PC-9 (cell line): ENCODE data around the gene NDUFV3. TPM values are rescaled to one million over a fixed set of nuclear protein-coding genes. Genes with fewer than 3 reads are reported as not detected.

Experiments
- BruUV-seq: library from RNA; stranded (reverse); fragments of 400-500 nt; replicated peaks from 2 replicates; lab custom pipeline; 2021; lab: Mats Ljungman, UMichigan
- CTCF ChIA-PET: fragments of 300-600 bp; sonication (Branson Sonifier 250); formaldehyde crosslinking; loops from one replicate; lab custom pipeline; 2022; ENCODE audit warnings: antibody characterized with exemption; lab: Charles Lee
- POLR2A ChIA-PET: fragments of 300-600 bp; sonication (Branson Sonifier 250); formaldehyde crosslinking; loops from one replicate; lab custom pipeline; 2022; ENCODE audit warnings: antibody characterized with exemption; ENCODE audit not compliant: unreplicated experiment; lab: Charles Lee
- DNase-seq, 2 experiments: peaks; one replicate each; pipeline versions ENCODE4 v3.0.0 to v3.0.0-alpha.2; 2015 to 2022; ENCODE audit warnings: mixed read lengths in 1 of 2
- H2AFZ ChIP-seq: fragments of 200-600 bp; sonication (generic); 2 replicates; pipeline ENCODE4 v1.8.1; 2017; ENCODE audit warnings: antibody characterized with exemption
- H3F3A ChIP-seq: fragments of 200-600 bp; sonication (generic); 2 replicates; pipeline ENCODE4 v1.8.1; 2017; ENCODE audit warnings: antibody characterized with exemption, mild to moderate bottlenecking, low read depth; ENCODE audit not compliant: insufficient read depth
- H3K27ac ChIP-seq: fragments of 200-600 bp; sonication (generic); 2 replicates; pipeline ENCODE4 v1.6.1; 2016; ENCODE audit warnings: mixed run types
- H3K27me3 ChIP-seq: fragments of 200-600 bp; sonication (generic); 2 replicates; pipeline ENCODE4 v1.6.1; 2016; ENCODE audit warnings: low read depth, mixed run types; ENCODE audit not compliant: insufficient read depth
- H3K36me3 ChIP-seq: fragments of 200-600 bp; sonication (generic); 2 replicates; pipeline ENCODE4 v1.6.1; 2016; ENCODE audit warnings: low read depth, mixed run types
- H3K4me1 ChIP-seq: fragments of 200-600 bp; sonication (generic); replicated peaks from 2 replicates; pipeline ENCODE4 v1.6.1; 2016; ENCODE audit warnings: mixed run types; ENCODE audit not compliant: insufficient read depth
- H3K4me2 ChIP-seq: fragments of 200-600 bp; sonication (generic); 2 replicates; pipeline ENCODE4 v1.6.1; 2017; ENCODE audit warnings: mixed run types
- H3K4me3 ChIP-seq: fragments of 200-600 bp; sonication (generic); 2 replicates; pipeline ENCODE4 v1.6.1; 2016; ENCODE audit warnings: mixed run types
- H3K79me2 ChIP-seq: fragments of 200-600 bp; sonication (generic); 2 replicates; pipeline ENCODE4 v1.6.1; 2017; ENCODE audit warnings: low read depth, mixed run types
- H3K9me2 ChIP-seq: fragments of 200-600 bp; sonication (generic); 2 replicates; pipeline ENCODE4 v1.8.1; 2017; ENCODE audit warnings: mild to moderate bottlenecking; ENCODE audit not compliant: insufficient read depth
- H3K9me3 ChIP-seq: fragments of 200-600 bp; sonication (generic); 2 replicates; pipeline ENCODE4 v1.8.1; 2016; ENCODE audit warnings: low read depth; ENCODE audit not compliant: insufficient read depth
- H4K20me1 ChIP-seq: fragments of 200-600 bp; sonication (generic); 2 replicates; pipeline ENCODE4 v1.8.1; 2017; ENCODE audit not compliant: insufficient read depth
- EZH2 ChIP-seq: fragments of 200-600 bp; sonication (generic); IDR thresholded peaks from 2 replicates; pipeline ENCODE4 v1.8.0; 2017; ENCODE audit warnings: antibody characterized with exemption, low read depth
- intact Hi-C: fragments of 100-400 bp; cut with micrococcal nuclease; formaldehyde crosslinking; loops from one replicate; pipeline ENCODE4 v1.10.0; 2022; ENCODE audit not compliant: unreplicated experiment
- total RNA-seq: library from RNA; stranded (reverse); gene quantifications from 2 replicates; pipeline ENCODE4 v1.2.3, GENCODE V29; 2021
- TF ChIP-seq, protein P1 (sequence below): fragments of 200-600 bp; sonication (generic); conservative IDR thresholded peaks from 2 replicates; pipeline ENCODE4 v1.6.1; 2017; ENCODE audit warnings: mixed run types, antibody characterized with exemption, mild to moderate bottlenecking, moderate library complexity

The NDUFV3 gene
- total RNA-seq, 1 experiment from 2014 or later: 20.7 TPM

GRCh38 chr21:42851812-42852665 lies 41.1 kb upstream of the NDUFV3 start:
- POLR2A ChIA-PET: no interaction called here
- BruUV-seq: no TSS peak
- no peak for DNase-seq

DNA sequence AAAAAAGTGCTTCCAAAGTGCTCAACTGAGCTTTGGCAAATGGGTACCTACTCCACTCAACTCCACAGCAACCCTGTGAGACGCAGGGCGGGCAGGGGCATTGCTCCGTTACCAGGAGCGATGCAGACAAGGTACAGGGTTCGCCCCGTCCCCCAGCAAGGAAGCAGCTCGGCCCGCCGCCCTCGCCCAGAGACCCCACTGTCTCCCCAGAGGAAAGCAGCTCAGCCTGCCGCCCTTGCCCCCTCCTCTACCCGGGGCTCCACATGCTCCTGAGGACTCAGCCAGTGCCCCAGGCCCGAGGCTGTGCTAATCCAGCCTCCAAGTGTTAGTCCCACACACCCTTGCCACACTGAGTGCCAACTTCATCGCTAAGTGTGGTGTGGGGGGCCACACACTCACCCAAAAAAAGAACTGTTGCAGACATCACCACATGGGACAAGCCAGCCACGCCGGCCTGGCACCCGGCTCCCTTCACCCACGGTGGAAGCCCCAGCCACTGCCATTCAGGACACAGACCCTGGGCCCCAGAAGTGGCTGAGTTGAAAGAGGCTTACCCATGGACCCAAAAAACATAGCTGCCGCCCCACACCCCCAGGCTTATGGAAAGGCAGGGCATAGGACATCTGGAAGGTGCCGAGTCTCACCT lies 40.1 kb upstream of the NDUFV3 start:
- no peaks in the 10 kb centered on the region for H3K4me1 ChIP-seq
- no peaks in the 10 kb centered on the region for H3F3A ChIP-seq
- CTCF ChIA-PET: no interaction called here
- no peak overlapping the region for H2AFZ ChIP-seq
- no peaks in the 10 kb centered on the region for H3K9me2 ChIP-seq
- no TSS peak for BruUV-seq
- no peaks in the 10 kb centered on the region for H3K79me2 ChIP-seq
- H3K36me3 ChIP-seq: no peaks in the 10 kb centered on the region
- no peaks in the 10 kb centered on the region for H3K27me3 ChIP-seq
- POLR2A ChIA-PET: no interaction called here
- intact Hi-C loops: no loop called here
- no peaks in the 10 kb centered on the region for H3K9me3 ChIP-seq
- DNase-seq: no peak
- H3K4me2 ChIP-seq: no peak overlapping the region
- H4K20me1 ChIP-seq: 0 out of 2 replicates have a peak, but pooled peaks cover 7% of the 10 kb centered on the region
- no peak for TF ChIP-seq EZH2
- TF ChIP-seq, protein P1, sequence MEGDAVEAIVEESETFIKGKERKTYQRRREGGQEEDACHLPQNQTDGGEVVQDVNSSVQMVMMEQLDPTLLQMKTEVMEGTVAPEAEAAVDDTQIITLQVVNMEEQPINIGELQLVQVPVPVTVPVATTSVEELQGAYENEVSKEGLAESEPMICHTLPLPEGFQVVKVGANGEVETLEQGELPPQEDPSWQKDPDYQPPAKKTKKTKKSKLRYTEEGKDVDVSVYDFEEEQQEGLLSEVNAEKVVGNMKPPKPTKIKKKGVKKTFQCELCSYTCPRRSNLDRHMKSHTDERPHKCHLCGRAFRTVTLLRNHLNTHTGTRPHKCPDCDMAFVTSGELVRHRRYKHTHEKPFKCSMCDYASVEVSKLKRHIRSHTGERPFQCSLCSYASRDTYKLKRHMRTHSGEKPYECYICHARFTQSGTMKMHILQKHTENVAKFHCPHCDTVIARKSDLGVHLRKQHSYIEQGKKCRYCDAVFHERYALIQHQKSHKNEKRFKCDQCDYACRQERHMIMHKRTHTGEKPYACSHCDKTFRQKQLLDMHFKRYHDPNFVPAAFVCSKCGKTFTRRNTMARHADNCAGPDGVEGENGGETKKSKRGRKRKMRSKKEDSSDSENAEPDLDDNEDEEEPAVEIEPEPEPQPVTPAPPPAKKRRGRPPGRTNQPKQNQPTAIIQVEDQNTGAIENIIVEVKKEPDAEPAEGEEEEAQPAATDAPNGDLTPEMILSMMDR: no peak
- no peak overlapping the region for H3K4me3 ChIP-seq
- H3K27ac ChIP-seq: no peak overlapping the region

More at GRCh38 chr21:42851812-42852665, 41.1 kb upstream of the NDUFV3 start:
- H3K4me2 ChIP-seq: no peak overlapping the region
- no peaks in the 10 kb centered on the region for H3K27me3 ChIP-seq
- no peaks in the 10 kb centered on the region for H3K9me3 ChIP-seq
- CTCF ChIA-PET: no interaction called here
- 0 out of 2 replicates have a peak, but pooled peaks cover 7% of the 10 kb centered on the region for H4K20me1 ChIP-seq
- no peak for TF ChIP-seq EZH2
- TF ChIP-seq, protein P1: no peak
- H3K36me3 ChIP-seq: no peaks in the 10 kb centered on the region
- intact Hi-C loops: no loop called here
- no peaks in the 10 kb centered on the region for H3K4me1 ChIP-seq
- H3F3A ChIP-seq: no peaks in the 10 kb centered on the region
- no peaks in the 10 kb centered on the region for H3K9me2 ChIP-seq
- H2AFZ ChIP-seq: no peak overlapping the region
- H3K27ac ChIP-seq: no peak overlapping the region
- H3K4me3 ChIP-seq: no peak overlapping the region
- no peaks in the 10 kb centered on the region for H3K79me2 ChIP-seq

DNA sequence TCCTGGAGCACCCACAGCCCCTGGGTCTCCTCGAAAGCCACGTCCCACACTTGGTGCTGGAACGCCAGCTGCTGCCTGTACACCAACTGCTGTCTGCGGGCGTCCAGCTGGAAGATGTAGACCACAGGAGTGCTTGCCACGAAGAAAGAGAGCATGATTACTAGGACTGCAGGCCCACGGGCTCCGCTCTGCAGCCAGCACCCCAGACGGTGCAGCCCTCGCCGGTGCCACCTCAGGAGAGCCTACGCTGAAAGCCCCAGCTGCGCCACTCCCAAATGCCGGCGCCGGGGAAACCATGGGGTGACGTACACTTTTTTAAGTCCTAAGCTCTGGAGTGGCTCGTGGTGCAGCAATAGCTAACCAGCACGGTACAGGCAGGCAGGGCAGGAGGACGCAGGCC lies 39.5 kb upstream of the NDUFV3 start:
- no peak for TF ChIP-seq EZH2
- TF ChIP-seq, protein P1: no peak
- no TSS peak for BruUV-seq
- H2AFZ ChIP-seq: no peak overlapping the region
- DNase-seq: no peak
- no peaks in the 10 kb centered on the region for H3K79me2 ChIP-seq
- H4K20me1 ChIP-seq: 0 out of 2 replicates have a peak, but pooled peaks cover 7% of the 10 kb centered on the region
- no peaks in the 10 kb centered on the region for H3K9me2 ChIP-seq
- CTCF ChIA-PET: no interaction called here
- no peaks in the 10 kb centered on the region for H3K9me3 ChIP-seq
- no peaks in the 10 kb centered on the region for H3K36me3 ChIP-seq
- no peaks in the 10 kb centered on the region for H3K4me1 ChIP-seq
- no peak overlapping the region for H3K27ac ChIP-seq
- H3K4me2 ChIP-seq: no peak overlapping the region
- POLR2A ChIA-PET: no interaction called here
- intact Hi-C loops: no loop called here
- no peaks in the 10 kb centered on the region for H3F3A ChIP-seq
- no peak overlapping the region for H3K4me3 ChIP-seq
- H3K27me3 ChIP-seq: no peaks in the 10 kb centered on the region
